Measurements from ENCODE around the gene JUN.

Gene JUN

DNA sequence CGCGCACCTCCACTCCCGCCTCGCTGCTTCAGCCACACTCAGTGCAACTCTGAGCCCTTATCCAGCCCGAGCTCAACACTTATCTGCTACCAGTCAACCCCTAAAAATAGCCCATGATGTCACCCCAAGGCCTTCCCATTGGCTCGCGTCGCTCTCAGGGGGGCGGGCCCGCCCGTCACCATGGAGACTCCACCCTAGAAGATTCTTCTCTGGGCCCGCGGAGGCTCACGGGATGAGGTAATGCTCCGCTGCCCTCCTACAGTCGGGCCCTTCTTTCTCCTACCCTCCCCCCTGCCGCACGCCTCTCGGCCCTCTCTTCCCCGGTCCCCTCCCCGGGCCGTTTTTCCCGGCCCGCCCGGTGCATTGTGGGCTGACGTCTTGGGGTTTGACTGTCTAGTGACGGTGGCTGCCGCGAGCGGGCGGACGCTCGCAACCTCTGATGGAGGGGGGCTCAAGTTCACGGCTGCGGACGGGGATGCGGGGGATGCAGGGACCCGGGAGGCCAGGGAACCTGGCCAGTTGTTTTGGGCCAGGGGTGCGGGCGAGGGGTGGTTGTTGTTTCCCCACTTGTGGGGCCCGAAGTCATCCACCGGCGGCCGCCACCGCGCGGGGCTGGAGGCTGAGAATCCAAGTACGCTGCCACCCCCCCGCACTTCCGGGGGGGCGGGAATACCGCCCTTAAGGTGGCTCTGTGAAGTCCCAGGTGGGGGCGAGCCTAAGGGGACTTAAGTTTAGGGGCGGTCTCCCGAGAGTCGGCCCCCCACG lies at the start of gene JUN:
Gene JUN (minus strand): TSS at position 55 of the 765 bp plus-strand sequence. CDS start 977 bp downstream, outside the sequence.
- DNase-seq, result peak; percentile 96

GRCh38 chr1:58833166-58833565 lies 49.3 kb upstream of the JUN start:
- DNase-seq, result no peak

DNA sequence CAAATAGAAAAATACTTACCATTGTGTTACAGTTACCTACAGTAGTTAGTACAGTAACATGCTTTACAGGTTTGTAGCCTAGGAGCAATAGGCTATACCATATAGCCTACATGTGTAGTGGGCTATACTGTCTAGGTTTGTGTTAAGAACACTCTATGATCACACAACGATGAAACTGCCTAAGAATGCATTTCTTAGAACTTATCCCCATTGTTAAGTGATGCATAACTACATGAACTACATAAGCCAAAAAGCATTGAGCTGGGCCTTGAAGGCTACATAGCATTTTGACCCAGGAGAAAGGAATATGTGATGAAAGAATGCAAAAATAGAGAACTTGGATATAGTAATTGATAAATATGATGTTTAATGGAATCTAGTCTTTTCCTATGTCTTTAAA lies 46.4 kb upstream of the JUN start:
- DNase-seq, result no peak

GRCh38 chr1:58829866-58830265 lies 46.0 kb upstream of the JUN start:
- no peak for DNase-seq

DNA sequence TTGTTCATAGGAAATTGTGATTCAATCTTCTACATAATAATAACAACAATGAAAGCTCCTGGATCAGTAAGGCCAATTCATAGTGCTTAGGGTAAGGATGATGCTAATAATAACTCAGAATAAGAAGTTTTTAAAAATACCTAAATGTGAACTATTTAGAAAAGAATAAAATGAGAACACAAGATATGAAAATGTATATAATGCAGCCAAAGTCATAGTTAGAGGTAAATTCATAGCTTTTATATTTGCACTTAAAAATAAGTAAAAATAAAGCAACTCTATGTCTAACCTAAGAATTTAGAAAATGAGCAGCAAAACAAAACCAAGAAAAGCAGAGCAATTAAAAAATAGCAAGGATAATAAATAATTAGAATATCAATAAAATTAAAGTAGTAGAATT lies 43.5 kb upstream of the JUN start:
- DNase-seq, result no peak

- no peak for DNase-seq
Observed at GRCh38 chr1:58824753-58825389, 41.0 kb upstream of the JUN start.

GRCh38 chr1:58823481-58824010 lies 39.7 kb upstream of the JUN start:
- no peak for DNase-seq

DNA sequence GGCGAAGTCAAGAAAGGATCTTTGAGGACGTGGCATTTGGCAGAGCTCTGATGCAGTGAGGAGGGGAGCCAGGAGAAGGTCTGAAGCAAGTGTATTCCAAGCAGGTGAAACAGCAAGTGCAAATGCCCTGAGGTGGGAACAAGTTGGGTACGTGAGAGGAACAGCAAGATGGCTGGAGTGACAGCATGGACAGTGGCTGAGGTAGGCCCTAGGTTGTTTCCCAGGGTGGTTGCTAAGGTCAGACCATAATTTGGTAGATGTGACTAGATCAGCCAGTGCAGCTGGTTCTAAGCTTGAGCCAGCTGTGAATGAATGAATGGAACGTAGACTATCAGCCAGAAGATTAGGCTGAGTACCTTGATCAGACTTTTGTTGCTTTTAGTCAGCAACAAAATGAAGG lies 37.5 kb upstream of the JUN start:
- DNase-seq, result no peak

GRCh38 chr1:58818976-58819375 lies 35.1 kb upstream of the JUN start:
- DNase-seq, result no peak

DNA sequence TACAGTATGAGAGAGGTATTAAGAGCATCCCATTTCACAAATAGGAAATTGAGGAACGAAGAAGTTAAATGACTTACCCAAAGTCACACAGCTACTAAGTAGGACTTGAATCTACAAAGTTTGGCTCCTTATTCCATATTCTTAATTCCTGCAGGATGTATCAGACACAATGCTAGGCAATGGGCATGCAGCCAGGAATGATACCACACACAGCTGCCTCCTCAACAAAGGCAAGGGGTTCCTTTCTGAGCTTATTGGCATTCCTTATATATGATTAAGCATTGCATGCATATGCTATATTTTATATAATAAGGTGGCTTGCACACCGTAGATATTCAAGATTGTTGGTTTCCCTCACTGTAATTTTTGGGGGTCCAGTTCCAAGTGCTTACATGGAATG lies 34.2 kb upstream of the JUN start:
- no peak for DNase-seq

- DNase-seq, result no peak
Observed at GRCh38 chr1:58816747-58817221, 32.9 kb upstream of the JUN start.

- DNase-seq, result peak; percentile 55
Observed at GRCh38 chr1:58816072-58816746, 32.4 kb upstream of the JUN start.

DNA sequence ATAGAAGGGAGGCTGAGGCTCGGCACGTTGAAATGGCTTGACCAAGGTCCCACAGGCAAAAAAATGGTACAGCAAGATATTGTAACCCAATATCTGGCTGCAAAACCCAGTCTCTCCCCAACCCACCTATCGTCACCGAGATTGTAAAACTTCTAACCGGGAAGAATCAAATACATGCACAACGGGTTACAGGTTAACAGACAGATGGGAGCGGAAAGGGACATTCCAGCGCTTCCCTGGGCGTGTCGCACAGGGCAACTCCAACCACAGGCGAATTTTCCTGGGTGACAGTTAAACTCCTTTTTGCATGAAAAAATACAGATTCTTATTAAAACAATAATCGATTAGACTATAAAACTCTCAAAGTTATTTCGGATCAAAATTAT lies 31.8 kb upstream of the JUN start:
- no peak for DNase-seq

- DNase-seq, result no peak
Observed at GRCh38 chr1:58815069-58815685, 31.3 kb upstream of the JUN start.

DNA sequence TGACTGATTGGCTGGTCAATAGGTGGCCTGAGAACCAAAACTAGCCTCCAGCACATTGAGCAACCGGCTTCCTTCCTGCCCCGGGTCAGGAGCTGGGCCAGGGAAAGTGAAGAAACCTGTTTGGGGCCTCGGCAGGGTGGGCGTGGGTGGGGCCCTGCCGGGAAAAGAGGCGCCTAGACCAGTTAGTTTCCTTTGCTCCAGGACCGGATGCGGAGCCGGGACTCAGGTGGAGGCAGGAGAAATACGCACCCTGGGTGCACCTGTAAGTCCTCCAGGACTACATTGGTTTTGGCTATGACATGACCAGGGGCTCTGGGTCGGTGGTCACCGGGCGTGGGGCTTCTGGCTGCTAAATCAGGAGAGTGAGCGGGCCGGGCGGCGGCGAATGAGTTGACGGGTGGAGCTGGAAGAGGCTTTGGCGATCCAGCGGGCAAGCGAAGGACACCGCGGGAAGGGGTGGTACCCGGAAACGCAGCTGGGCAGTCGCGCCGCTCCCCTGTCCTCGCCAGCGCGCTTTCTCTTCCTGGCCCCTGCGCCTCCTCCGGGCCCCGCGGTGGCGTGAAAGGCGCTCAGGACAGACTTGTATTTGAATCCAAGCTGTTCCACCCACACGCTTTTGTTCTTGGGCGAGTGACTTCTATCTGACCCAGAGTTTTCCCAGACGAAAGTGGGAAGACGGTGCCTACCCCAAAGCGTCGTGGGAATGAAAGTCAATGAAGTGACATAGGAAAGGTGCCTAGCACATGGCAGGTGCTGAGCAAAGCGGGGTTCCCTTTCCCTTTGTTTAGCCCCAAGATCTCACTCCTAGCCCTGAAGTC lies 30.6 kb upstream of the JUN start:
- DNase-seq, result no peak

DNA sequence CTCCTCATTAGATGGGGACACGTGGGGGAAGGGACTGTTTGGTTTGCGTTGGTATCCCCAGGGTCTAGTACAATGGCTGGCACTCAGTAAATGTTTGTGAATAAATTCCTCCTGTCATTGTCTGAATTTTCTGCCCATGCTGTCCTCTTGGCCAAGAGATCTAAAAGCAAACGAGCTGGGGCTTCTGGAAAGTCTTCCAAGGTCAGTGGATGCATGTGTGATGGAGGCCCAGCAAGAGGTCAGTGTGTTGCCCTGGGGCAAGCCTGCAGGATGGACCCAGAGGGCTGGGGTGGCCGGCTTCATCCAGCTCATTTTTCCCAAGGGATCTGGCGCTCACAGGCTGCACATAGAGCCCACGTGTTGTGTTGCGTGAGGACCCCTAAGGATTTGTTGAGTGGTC lies 30.0 kb upstream of the JUN start:
- DNase-seq, result no peak

DNA sequence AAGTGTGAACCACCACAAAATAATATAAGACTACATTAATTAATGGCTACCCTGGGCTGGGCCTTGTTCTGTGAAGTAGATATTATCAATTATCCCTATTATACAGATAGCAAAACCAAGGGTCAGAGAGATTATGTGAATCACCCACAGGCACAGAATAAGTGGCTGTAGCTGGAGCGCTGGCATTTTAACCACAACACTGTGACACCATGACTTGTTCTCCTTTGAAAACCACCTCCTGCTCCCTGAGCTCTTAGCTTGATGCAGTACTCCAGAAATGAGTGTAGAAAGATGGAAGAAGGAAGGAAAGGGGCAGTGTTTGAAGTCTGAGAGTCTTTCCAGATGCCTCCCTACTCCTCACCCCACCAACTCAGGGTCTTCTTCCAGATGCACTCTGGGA lies 29.5 kb upstream of the JUN start:
- DNase-seq, result no peak

- DNase-seq, result no peak
Observed at GRCh38 chr1:58812926-58813325, 29.1 kb upstream of the JUN start.

DNA sequence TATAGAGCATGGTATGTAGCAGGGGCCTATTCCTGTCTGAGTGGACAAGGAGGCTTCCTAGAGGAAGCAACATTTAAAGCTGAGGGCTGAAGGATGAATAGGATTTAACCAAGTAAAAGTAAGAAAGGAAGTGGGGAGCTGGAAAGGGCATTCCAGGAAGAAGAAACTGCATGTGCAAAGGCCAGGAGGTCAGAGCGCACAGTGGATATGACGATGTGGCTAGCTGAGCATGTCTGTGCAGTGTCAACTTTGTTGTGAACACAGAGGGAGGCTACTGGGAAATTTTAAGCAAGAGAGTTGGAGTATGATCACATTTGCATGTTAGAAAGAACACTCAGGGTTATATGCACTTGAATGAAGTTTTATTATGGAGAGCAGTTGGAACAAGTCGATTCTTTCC lies 28.6 kb upstream of the JUN start:
- no peak for DNase-seq

DNA sequence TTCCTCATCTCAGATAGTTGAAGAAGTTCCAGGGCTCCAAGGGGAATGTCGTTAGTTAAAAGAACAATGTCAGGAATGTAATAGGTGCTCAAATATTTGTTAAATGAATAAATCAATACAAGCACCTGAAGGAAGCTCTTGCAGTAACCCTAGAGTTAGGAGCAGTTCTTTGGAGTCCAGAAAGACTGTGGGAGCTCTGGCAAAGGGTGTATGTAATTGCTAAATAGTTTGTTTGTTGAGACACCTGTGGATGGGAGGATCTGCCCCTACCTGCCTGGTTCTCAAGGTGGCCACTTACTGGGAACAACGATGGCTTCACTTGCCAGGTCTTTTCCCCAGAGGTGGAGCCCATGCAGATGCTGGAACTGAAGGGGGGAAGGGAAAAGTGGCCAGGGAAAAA lies 27.5 kb upstream of the JUN start:
- DNase-seq, result no peak

GRCh38 chr1:58809325-58810010 lies 25.6 kb upstream of the JUN start:
- DNase-seq, result no peak

DNA sequence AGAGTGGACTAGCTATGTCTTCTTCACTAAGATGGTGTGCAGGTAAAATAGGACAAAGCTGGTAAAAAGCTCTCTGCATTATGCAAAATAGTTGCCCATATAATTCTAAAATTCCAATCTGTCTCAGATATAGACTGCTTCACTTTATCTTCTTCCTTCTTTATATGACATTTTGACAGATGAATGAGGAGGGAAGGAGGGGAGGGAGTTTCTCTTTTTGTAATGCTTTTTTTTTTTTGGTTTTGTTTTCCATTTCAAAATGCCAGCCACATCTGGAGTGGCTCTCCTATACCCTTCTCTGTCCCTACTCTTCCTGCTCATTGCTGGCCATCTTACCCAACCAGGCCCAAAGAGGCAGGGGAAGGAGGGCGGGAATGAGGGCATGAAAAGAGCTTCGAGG lies 24.2 kb upstream of the JUN start:
- no peak for DNase-seq
